Motor neuron (in vitro differentiated cells): Measurements from ENCODE around the gene CD6. TPM values are rescaled to one million over a fixed set of nuclear protein-coding genes. Genes with fewer than 3 reads are reported as not detected.

Experiments used
- ATAC-seq, 8 experiments: fragments of 200-7000 bp; cut with Tn5 transposase; replicated peaks in 6 of 8; 2 replicates each; pipeline ENCODE4 v1.8.0; 2021; ENCODE audit warnings: mild to moderate bottlenecking in 8 of 8, moderate library complexity in 8 of 8
- H3K27ac ChIP-seq, 2 donors: fragments of 250-450 bp; sonication (Bioruptor Pico); 2 replicates each; pipeline ENCODE4 v1.9.0; 2021; ENCODE audit warnings: antibody characterized with exemption in 2 of 2, mild to moderate bottlenecking in 2 of 2, moderate library complexity in 1 of 2
- H3K4me1 ChIP-seq, 2 donors: fragments of 250-450 bp; sonication (Bioruptor Pico); replicated peaks in 1 of 2; 2 replicates each; pipeline ENCODE4 v1.6.1; 2021; ENCODE audit warnings: antibody characterized with exemption in 2 of 2, mild to moderate bottlenecking in 2 of 2, moderate library complexity in 1 of 2
- H3K4me3 ChIP-seq, 5 donors: fragments of 250-450 bp; sonication (Bioruptor Pico); 2 replicates each; pipeline ENCODE4 v1.9.0; 2021; ENCODE audit warnings: antibody characterized with exemption in 5 of 5, mild to moderate bottlenecking in 5 of 5, moderate library complexity in 4 of 5
- WGBS, 10 experiments: fragments of 450-650 bp; shearing (Covaris generic); methylation state at CpG; one replicate each; pipeline ENCODE4 v1.0.0; 2022; 5-methylcytosine and 5-hydroxymethylcytosine counted together
- in situ Hi-C, 9 experiments: fragments of 400-800 bp; cut with MboI; loops; one replicate each; pipeline ENCODE4 v1.15.0; 2021; ENCODE audit warnings: low sequenced_read_pairs in 9 of 9, low pct_unique_long_range_greater_than_20kb in 2 of 9; ENCODE audit not compliant: unreplicated experiment in 9 of 9
- total RNA-seq, 8 experiments: library from RNA; unstranded; fragments of 300-600 nt; gene quantifications; 2 replicates each; pipeline versions ENCODE4 v1.2.3 to v1.2.4, GENCODE V29; 2022

Gene CD6
- total RNA-seq, 8 experiments from 2014 or later = 0.14 to 1.7 (median 0.63) TPM; not detected in 1

DNA sequence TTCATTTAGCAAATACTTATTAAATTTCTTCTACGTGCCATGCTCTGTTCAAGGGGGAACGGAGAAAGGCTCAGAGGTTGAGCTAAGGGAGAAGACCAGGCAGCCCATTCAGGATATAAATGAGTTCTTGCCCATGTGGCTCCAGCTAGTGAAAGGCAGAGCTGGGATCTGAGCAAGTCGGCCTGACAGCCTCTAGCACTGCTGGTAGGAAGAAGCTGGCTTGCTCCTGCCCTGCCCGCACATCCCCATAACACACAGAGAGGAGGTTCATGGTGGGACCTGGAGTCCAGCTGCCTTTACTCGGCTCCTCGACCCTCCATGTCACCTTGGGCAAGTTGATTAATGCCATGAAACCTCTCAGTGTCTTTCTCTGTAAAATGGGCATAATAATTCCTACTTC lies 21.5 kb upstream of the CD6 start:
- WGBS, 10 experiments = 67 to 100% (median 81%) methylated on average over 2 to 6 of the region's 6 CpGs; no CpG with 5 or more reads in 2 of the 10 experiments
- Histone ChIP-seq H3K27ac (no peak overlapping the region), H3K4me1 (peaks cover 26 to 44% of the 10 kb centered on the region in 2 donors), H3K4me3 (no peak overlapping the region)
- no peak for ATAC-seq
- in situ Hi-C loops = no loop called here

DNA sequence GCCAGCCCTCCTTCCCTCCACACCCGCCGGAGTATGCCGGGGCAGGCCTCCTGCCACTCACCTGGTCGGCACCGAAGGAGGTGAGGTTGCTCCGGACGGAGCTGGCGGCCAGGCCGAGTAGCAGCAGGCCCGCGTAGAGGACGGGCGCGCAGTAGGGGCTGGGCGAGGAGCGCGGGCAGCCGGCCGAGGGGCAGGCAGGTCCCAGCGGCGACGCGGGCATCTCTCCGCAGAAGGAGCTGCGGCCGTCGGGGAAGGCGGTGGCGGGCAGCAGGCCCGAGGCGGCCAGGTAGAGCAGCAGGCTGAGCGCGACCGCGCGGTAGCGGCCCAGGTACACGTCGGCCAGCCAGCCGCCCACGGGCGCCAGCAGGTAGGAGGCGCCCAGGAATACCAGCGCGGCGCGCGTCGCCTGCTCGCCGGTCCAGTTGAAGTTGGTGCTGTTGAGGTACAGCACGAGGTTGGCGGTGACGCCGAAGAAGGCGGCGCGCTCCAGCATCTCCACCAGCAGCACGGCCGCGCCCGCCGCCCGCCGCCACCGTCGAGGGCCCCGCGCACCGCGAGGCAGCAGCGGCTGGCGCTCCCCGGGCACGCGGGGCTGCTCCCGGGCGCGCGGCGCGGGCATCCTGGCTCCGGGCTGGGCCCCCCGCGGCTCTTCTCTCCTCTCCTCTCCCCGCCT lies 20.4 kb upstream of the CD6 start:
- H3K27ac ChIP-seq = no peak overlapping the region
- in situ Hi-C loops = no loop called here
- H3K4me3 ChIP-seq = no peak overlapping the region
- 60% methylated on average over 5 to 7 of the region's 86 CpGs; no CpG with 5 or more reads in 8 of the 10 experiments for WGBS, 10 experiments
- peaks cover 26 to 44% of the 10 kb centered on the region in 2 donors for H3K4me1 ChIP-seq
- peak in 3 of 8 experiments; percentile 9 to 13 (median 12) for ATAC-seq

DNA sequence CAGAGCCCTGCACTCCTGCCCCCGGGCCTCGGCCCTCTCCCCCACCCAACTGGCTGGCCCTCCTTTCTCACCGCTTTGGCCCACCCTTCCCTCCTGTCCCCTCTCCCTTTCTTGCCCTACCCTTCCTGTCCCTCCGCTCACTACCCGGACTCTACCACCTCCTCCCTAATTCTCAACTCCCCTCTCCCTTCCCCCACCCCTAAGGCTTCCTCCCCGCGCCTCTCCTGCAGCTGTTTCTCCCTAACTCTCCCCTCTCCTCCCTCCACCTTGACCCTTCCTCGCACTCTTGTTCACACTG lies 19.9 kb upstream of the CD6 start:
- in situ Hi-C loops = no loop called here
- peaks cover 21 to 39% of the 10 kb centered on the region in 2 donors for H3K4me1 ChIP-seq
- H3K27ac ChIP-seq = no peak overlapping the region
- ATAC-seq = peak in 3 of 8 experiments; percentile 24 to 31 (median 25)
- no peak overlapping the region for H3K4me3 ChIP-seq
- WGBS, 10 experiments = no CpG with 5 or more reads among the region's 8 CpGs

DNA sequence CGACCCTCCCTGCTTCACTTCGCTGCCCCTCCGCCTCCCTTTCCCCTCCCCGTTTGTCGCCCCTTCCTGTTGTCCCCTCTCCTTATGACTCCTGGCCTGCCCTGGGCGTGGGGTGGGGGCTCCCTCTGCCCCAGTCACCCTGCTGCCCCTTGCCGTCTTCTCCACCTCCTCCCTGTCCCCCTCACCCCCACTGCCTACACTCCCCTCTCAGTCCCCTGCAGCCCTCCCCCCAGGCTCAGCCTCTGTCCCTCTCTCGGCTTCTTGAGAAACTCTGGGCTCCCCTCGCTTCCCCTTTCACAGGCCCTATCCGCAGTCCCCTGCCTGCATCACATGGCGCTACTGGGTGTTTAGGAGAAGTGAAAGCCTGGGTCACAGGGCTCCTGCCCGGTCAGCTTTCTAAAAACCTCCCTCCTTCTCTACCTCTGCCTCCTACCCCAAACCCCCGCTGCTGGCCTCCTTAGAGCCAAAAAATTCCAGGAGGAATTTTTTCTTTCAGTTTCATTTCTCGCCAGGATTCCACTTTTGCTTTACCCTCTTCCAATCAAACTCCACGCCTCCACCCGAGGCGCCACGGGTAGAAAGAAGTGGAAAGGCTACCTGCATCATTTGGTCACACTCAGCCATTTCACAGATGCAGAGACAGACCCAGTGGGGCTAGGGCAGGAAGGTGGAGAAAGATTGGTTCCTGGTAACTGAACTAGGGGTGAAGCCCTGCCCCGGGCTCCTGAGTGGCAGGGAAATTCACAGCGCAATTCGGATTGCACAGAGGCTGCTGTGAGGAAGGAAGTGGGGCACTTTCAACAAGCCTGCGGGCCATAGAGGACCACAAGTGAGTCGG lies 19.4 kb upstream of the CD6 start, which contains the start of gene SLC15A3:
Gene SLC15A3, minus strand, starts transcription at position 273 of the 838 bp plus-strand sequence. CDS start 625 bp downstream, outside the sequence.
- WGBS, 10 experiments = 0 to 61% (median 22%) methylated on average over 3 to 8 of the region's 23 CpGs; no CpG with 5 or more reads in 2 of the 10 experiments
- in situ Hi-C loops = no loop called here
- H3K4me3 ChIP-seq = no peak within 1 kb of the TSS
- peak in 5 of 8 experiments; percentile 8 to 72 (median 58) for ATAC-seq
- H3K4me1 ChIP-seq = peaks cover 17 to 34% of the 10 kb centered on the region in 2 donors
- no peak within 1 kb of the TSS for H3K27ac ChIP-seq

DNA sequence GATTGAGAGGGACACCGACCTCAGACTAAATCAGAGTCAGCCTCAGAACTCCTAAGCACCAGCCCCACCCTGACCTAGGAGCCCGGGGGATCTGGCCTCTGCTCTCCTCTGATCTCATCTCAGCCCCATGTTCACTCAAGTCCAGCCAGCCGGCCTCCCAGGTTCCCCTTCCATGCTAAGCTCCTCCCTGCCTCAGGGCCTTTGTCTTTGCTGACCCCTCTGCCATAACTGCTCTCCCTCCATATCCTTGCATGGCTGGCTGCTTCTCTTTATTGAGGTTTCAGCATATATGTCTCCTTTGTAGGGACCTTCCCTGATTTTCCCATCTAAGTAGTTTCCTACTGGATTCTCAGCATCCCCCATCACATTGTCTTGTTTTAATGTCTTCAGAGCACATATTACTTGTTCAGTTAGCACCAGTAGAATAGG lies 18.7 kb upstream of the CD6 start:
- no peak overlapping the region for H3K4me3 ChIP-seq
- in situ Hi-C loops = no loop called here
- ATAC-seq = peak in 2 of 8 experiments; percentile 7 to 25
- 0 to 83% (median 31%) methylated on average over 1 to 2 of the region's 3 CpGs; no CpG with 5 or more reads in 6 of the 10 experiments for WGBS, 10 experiments
- H3K4me1 ChIP-seq = peaks cover 11 to 27% of the 10 kb centered on the region in 2 donors
- no peak overlapping the region for H3K27ac ChIP-seq

DNA sequence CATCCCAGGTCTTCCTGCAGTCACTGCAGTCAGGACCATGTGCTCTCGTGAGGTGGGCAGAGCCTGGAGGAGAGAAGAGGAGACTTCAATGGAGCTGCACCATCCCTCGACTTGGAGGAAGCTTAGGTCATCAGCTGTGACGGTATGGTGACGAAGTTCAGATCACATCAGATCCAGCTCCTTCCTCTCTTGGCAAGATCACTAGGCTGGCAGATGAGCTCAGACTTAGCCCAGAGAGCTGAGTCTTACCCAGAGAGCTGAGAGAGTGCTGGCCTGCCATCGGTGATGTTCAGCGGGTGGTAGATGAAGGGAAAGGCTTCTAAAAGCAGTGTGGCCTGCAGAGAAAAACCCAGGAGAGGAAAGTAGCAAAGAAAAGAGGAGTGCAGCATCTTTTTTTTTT lies 17.7 kb upstream of the CD6 start:
- peak in 3 of 8 experiments; percentile 14 to 86 (median 55) for ATAC-seq
- Histone ChIP-seq H3K27ac (no peak overlapping the region), H3K4me1 (peaks cover 4 to 17% of the 10 kb centered on the region in 2 donors), H3K4me3 (no peak overlapping the region)
- 14 to 100% (median 85%) methylated on average over 1 to 4 of the region's 6 CpGs; no CpG with 5 or more reads in 2 of the 10 experiments for WGBS, 10 experiments
- in situ Hi-C loops = no loop called here

DNA sequence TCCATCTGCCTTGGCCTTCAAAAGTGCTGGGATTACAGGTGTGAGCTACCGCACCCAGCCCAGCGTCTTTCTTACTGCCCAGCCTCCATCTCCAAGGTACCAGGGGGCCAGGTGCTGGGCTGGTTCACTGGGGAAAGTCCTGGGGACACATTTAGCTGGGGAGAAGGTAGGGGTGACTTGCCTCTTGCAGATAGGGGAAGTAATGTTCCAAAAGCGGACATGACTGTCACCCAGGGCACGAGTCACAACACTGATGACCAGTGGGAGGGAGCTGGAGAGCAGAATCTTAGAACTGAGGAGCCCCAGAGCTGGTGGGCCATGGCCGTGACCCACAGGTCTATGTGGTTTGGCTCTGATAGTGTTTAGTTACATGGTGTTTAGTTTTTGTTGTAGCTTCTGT lies 17.1 kb upstream of the CD6 start:
- Histone ChIP-seq H3K27ac (no peak overlapping the region), H3K4me1 (peaks cover 4 to 21% of the 10 kb centered on the region in 2 donors), H3K4me3 (no peak overlapping the region)
- ATAC-seq = no peak
- in situ Hi-C loops = no loop called here
- 50 to 100% (median 80%) methylated on average over 1 to 2 of the region's 5 CpGs; no CpG with 5 or more reads in 3 of the 10 experiments for WGBS, 10 experiments

DNA sequence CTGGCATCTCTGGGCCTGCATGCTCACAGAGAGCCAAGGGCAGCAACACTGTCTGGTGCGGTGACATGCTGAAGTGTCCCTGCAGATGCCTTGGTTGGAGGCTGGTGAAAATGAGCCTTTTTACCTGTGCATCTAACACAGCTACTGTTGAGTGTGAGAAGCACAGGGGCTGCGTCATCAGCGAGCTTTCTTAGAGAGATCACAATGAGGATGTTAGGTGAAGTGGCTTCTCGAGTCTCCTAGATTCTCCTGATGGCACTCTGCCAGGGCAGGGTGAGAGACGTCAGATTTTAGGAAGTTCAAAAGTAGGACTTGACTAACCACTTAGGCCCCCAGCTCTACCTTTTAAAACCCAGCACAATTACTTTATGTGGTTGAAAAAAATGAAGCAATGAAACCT lies 15.9 kb upstream of the CD6 start:
- WGBS, 10 experiments = 0 to 76% (median 62%) methylated on average over 1 to 5 of the region's 5 CpGs; no CpG with 5 or more reads in 5 of the 10 experiments
- H3K4me1 ChIP-seq = peaks cover 4 to 22% of the 10 kb centered on the region in 2 donors
- H3K27ac ChIP-seq = no peak overlapping the region
- in situ Hi-C loops = no loop called here
- no peak overlapping the region for H3K4me3 ChIP-seq
- ATAC-seq = no peak

DNA sequence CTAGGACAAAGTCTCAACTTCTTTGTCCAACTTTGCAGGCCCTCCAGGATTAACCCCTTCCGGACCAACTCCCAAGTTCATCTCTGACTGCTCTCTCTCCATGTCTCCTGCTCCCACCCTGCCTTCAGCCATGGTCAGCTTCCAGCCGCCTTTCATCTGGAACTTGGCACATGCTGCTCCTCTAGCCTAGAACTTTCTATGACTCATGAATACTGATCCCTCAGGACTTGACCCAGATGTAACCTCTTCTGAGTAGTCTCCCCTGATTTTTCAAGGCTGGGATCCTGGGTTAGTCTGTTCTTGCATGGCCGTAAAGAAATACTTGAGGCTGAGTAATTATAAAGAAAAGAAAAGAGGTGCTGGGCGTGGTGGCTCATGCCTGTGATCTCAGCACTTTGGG lies 14.3 kb upstream of the CD6 start:
- Histone ChIP-seq H3K27ac (no peak overlapping the region), H3K4me1 (peaks cover 0 to 7% of the 10 kb centered on the region in 2 donors), H3K4me3 (no peak overlapping the region)
- ATAC-seq = peak in 2 of 8 experiments; percentile 12 to 33
- in situ Hi-C loops = no loop called here
- 40 to 100% (median 86%) methylated on average over 1 to 2 of the region's 4 CpGs; no CpG with 5 or more reads in 3 of the 10 experiments for WGBS, 10 experiments

DNA sequence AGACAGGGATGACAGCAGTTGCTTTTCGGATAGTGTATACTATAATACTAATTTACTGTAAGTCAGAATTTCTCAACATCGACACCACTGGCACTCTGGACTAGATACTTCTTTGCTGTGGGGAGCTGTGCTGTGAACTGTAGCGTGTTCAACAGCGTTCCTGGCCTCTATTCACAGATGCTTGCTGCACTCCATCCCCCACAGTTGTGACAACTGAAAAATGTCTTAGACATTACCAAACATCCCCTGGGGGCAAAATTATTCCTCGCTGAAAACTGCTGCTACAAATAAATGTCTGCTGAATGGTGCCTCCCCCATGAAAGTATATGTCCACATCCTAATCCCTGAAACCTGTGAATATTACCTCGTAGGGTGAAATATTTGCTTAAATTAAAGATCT lies 12.0 kb upstream of the CD6 start:
- ATAC-seq = peak in 5 of 8 experiments; percentile 39 to 82 (median 64)
- Histone ChIP-seq H3K4me3 (no peak overlapping the region), H3K27ac (no peak overlapping the region), H3K4me1 (peaks cover 0 to 5% of the 10 kb centered on the region in 2 donors)
- WGBS, 10 experiments = 13 to 84% (median 59%) methylated on average over 1 to 6 of the region's 6 CpGs; no CpG with 5 or more reads in 1 of the 10 experiments
- in situ Hi-C loops = no loop called here

DNA sequence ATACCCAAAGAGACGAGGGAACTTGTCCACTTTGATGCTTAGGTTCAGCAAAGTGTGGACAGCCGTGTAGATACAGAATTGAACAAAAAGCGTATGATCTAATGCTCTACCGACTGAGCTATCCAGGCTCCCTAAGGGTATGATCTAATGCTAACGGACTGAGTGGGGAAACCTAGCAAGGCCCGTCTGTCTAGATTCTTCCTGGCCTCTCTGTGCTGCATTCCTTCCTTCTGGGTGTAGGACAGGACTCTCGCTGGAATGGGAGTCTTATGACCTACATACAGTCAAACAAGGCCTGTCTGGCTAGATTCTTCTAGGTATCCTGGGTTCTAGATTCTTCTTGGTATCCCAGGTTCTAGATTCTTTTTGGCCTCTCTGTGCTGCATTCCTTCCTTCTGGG lies 11.1 kb upstream of the CD6 start:
- Histone ChIP-seq H3K27ac (no peak overlapping the region), H3K4me3 (no peak overlapping the region), H3K4me1 (peaks cover 0 to 5% of the 10 kb centered on the region in 2 donors)
- 67 to 93% (median 81%) methylated on average over 1 to 7 of the region's 7 CpGs; no CpG with 5 or more reads in 4 of the 10 experiments for WGBS, 10 experiments
- ATAC-seq = no peak
- in situ Hi-C loops = no loop called here

DNA sequence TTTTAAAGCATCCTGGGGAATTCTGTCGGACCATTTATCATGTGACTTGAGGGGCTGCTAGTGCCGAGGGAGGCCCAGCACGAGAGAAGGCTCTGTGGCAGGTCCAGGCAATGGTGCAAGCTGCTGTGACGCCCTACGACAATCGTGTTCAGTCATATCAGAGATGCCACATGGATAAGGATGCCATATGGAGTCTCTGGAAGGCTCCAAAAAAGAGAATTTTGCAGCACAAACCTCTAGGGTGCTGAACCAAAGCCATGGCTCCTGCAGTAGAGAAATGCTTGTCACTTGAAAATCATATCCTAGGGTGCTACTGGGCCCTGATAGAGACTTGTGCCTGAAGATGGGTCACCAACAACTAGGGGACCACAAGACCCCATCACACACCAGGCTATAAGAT lies 6.7 kb upstream of the CD6 start:
- no peak for ATAC-seq
- no peak overlapping the region for H3K4me3 ChIP-seq
- H3K4me1 ChIP-seq = no peaks in the 10 kb centered on the region
- H3K27ac ChIP-seq = no peak overlapping the region
- 45 to 86% (median 75%) methylated on average over 1 to 6 of the region's 6 CpGs; no CpG with 5 or more reads in 4 of the 10 experiments for WGBS, 10 experiments
- in situ Hi-C loops = no loop called here

DNA sequence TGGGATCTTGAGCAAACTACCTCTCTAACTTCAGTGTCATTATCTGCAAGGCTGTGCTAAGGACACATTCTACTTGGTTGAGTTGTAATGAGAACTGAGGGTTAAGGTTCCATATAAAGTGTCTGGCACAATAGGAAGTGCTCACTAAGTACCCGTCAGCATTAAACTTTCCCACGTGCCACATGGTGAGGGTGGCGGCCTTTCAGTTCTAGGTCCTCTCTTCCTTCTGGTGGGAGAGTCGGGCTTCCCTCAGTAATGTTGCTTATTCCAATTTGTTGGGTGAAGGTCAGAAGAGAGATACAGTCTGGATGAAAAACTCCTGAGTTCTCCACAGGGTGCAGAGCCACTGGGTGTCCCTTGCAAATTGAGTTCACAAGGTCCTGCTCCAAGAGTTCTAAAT lies 4.6 kb upstream of the CD6 start:
- no peak overlapping the region for H3K27ac ChIP-seq
- H3K4me3 ChIP-seq = no peak overlapping the region
- in situ Hi-C loops = no loop called here
- no peaks in the 10 kb centered on the region for H3K4me1 ChIP-seq
- 25 to 91% (median 85%) methylated on average over 2 to 4 of the region's 4 CpGs; no CpG with 5 or more reads in 7 of the 10 experiments for WGBS, 10 experiments
- no peak for ATAC-seq
